AG04450 (cell line): ENCODE results near the gene FAM47C. TPM values are rescaled to one million over a fixed set of nuclear protein-coding genes. Genes with fewer than 3 reads are reported as not detected.
"Not testable (repeated sequence)": the region's sequence is repeated elsewhere in the genome, so short reads cannot be mapped to it uniquely, and the experiment has no call there.

ENCODE experiments used
- CTCF ChIA-PET: fragments of 300-600, 350-600 bp; formaldehyde crosslinking; extraction: SDS; loops from one replicate; lab custom pipeline; 2022; ENCODE audit warnings: antibody characterized with exemption, inconsistent platforms; lab: Charles Lee
- POLR2A ChIA-PET: fragments of 350-600 bp; formaldehyde crosslinking; extraction: SDS; loops from one replicate; lab custom pipeline; 2021; ENCODE audit warnings: antibody characterized with exemption, inconsistent platforms; lab: Yijun Ruan, JAX
- DNase-seq: peaks from one replicate; pipeline ENCODE4 v3.0.0-alpha.2; 2011; ENCODE audit warnings: low read depth, low spot score
- H3K27ac ChIP-seq: one replicate; pipeline ENCODE4 v1.5.1; 2012; ENCODE audit warnings: low read depth, low read length, control low read depth
- H3K27me3 ChIP-seq: one replicate; pipeline ENCODE4 v1.6.0; 2012; ENCODE audit warnings: low read length; ENCODE audit not compliant: control insufficient read depth, insufficient read depth
- H3K4me3 ChIP-seq: 2 replicates; pipeline ENCODE4 v1.5.1; 2011; ENCODE audit warnings: mild to moderate bottlenecking, low read depth, low read length, control low read depth
- H3K9me3 ChIP-seq: 2 replicates; pipeline ENCODE4 v1.5.1; 2012; ENCODE audit warnings: low read length; ENCODE audit not compliant: control insufficient read depth, insufficient read depth
- CTCF ChIP-seq: IDR thresholded peaks from 2 replicates; pipeline ENCODE4 v1.5.1; 2011; ENCODE audit warnings: low read depth, low read length, control low read depth, inconsistent platforms
- polyA plus RNA-seq: library from polyadenylated mRNA; depleted of rRNA; stranded (reverse); fragments of >200 nt; gene quantifications from 2 replicates; pipeline ENCODE4 v1.2.3, GENCODE V29; 2011

The FAM47C gene
- polyA plus RNA-seq, 1 experiment: not detected

GRCh38 chrX:37000140-37000539, 8.0 kb upstream of the FAM47C start:
- Histone ChIP-seq H3K9me3 (no peaks in the 10 kb centered on the region), H3K27ac (no peak overlapping the region), H3K27me3 (no peaks in the 10 kb centered on the region), H3K4me3 (no peak overlapping the region)
- ChIA-PET POLR2A (no interaction called here), CTCF (no interaction called here)
- TF ChIP-seq CTCF: no peak
- DNase-seq: no peak

- H3K4me3 ChIP-seq: no peak overlapping the region
- H3K9me3 ChIP-seq: peaks cover 10% of the 10 kb centered on the region; the same call in 1 of the 2 replicates
- H3K27me3 ChIP-seq: no peaks in the 10 kb centered on the region
- DNase-seq: no peak
- no peak for TF ChIP-seq CTCF
- no peak overlapping the region for H3K27ac ChIP-seq
- POLR2A ChIA-PET: no interaction called here
- CTCF ChIA-PET: no interaction called here
Observed at GRCh38 chrX:37010496-37010895, 2.3 kb downstream of the FAM47C start.

- POLR2A ChIA-PET, H3K4me3 ChIP-seq, H3K27me3 ChIP-seq, DNase-seq, H3K27ac ChIP-seq, H3K9me3 ChIP-seq, CTCF ChIA-PET: not testable (repeated sequence)
Observed at GRCh38 chrX:37034260-37034659, 26.1 kb downstream of the FAM47C start.

GRCh38 chrX:37036674-37037220, 28.6 kb downstream of the FAM47C start:
- POLR2A ChIA-PET, H3K27ac ChIP-seq, H3K4me3 ChIP-seq, H3K27me3 ChIP-seq, CTCF ChIA-PET, DNase-seq, H3K9me3 ChIP-seq: not testable (repeated sequence)

GRCh38 chrX:37038814-37039213, 30.6 kb downstream of the FAM47C start:
- DNase-seq, CTCF ChIA-PET, H3K4me3 ChIP-seq, H3K27me3 ChIP-seq, H3K9me3 ChIP-seq, H3K27ac ChIP-seq, POLR2A ChIA-PET: not testable (repeated sequence)

GRCh38 chrX:37042956-37043885, 35.1 kb downstream of the FAM47C start:
- H3K27ac ChIP-seq: not testable (repeated sequence)

GRCh38 chrX:37047776-37048175, 39.6 kb downstream of the FAM47C start:
- Histone ChIP-seq H3K27me3 (no peaks in the 10 kb centered on the region), H3K4me3 (no peak overlapping the region), H3K27ac (no peak overlapping the region), H3K9me3 (no peaks in the 10 kb centered on the region; the same call in 1 of the 2 replicates)
- ChIA-PET CTCF (no interaction called here), POLR2A (no interaction called here)
- TF ChIP-seq CTCF: no peak
- no peak for DNase-seq

More at GRCh38 chrX:37042956-37043885, 35.1 kb downstream of the FAM47C start:
- H3K27me3 ChIP-seq, CTCF ChIA-PET, DNase-seq, H3K4me3 ChIP-seq, H3K9me3 ChIP-seq, POLR2A ChIA-PET: not testable (repeated sequence)

- H3K27me3 ChIP-seq, DNase-seq, H3K4me3 ChIP-seq, POLR2A ChIA-PET, H3K9me3 ChIP-seq, CTCF ChIA-PET, H3K27ac ChIP-seq: not testable (repeated sequence)
Observed at GRCh38 chrX:37057572-37057971, 49.4 kb downstream of the FAM47C start.
